Endothelial cell (in vitro differentiated cells): ENCODE data around the gene DYSF. TPM values are rescaled to one million over a fixed set of nuclear protein-coding genes. Genes with fewer than 3 reads are reported as not detected.

Experiments
- DNase-seq: peaks from one replicate; pipeline ENCODE4 v3.0.0; 2021; ENCODE audit warnings: low spot score
- H3K27ac Mint-ChIP-seq: one replicate; pipeline ENCODE4 v1.8.0; 2021; ENCODE audit warnings: mixed read lengths, inconsistent platforms; ENCODE audit not compliant: unreplicated experiment
- H3K27me3 Mint-ChIP-seq: one replicate; pipeline ENCODE4 v1.8.0; 2021; ENCODE audit warnings: mild to moderate bottlenecking, moderate library complexity, mixed read lengths, inconsistent platforms; ENCODE audit not compliant: unreplicated experiment
- H3K36me3 Mint-ChIP-seq: one replicate; pipeline ENCODE4 v1.8.0; 2021; ENCODE audit warnings: mild to moderate bottlenecking, low read depth, mixed read lengths, inconsistent platforms; ENCODE audit not compliant: unreplicated experiment
- H3K4me1 Mint-ChIP-seq: one replicate; pipeline ENCODE4 v1.8.0; 2021; ENCODE audit warnings: mild to moderate bottlenecking, mixed read lengths, inconsistent platforms; ENCODE audit not compliant: unreplicated experiment
- H3K4me3 Mint-ChIP-seq: one replicate; pipeline ENCODE4 v1.8.0; 2021; ENCODE audit warnings: mild to moderate bottlenecking, mixed read lengths, inconsistent platforms; ENCODE audit not compliant: unreplicated experiment
- H3K9me3 Mint-ChIP-seq: one replicate; pipeline ENCODE4 v1.8.0; 2021; ENCODE audit warnings: mixed read lengths, inconsistent platforms; ENCODE audit not compliant: unreplicated experiment
- CTCF ChIP-seq: fragments of 200-600 bp; sonication (generic); IDR thresholded peaks from one replicate; pipeline ENCODE4 v1.5.0; 2021; ENCODE audit warnings: antibody characterized with exemption; ENCODE audit not compliant: unreplicated experiment
- total RNA-seq: library from RNA; stranded (reverse); fragmentation: NEBNext Ultra II Directional; extraction: Animal tissue kit (Norgen Biotek cat#: 25700); gene quantifications from one replicate; pipeline ENCODE4 v1.2.1, GENCODE V29; 2021; ENCODE audit not compliant: unreplicated experiment

DYSF gene
- total RNA-seq, 1 donor from 2014 or later: 566 TPM

- Mint-ChIP-seq H3K9me3 (no peaks in the 10 kb centered on the region), H3K4me3 (no peak overlapping the region), H3K27ac (peak overlapping the region; percentile 98), H3K27me3 (peaks cover 30% of the 10 kb centered on the region), H3K36me3 (peaks cover 24% of the 10 kb centered on the region), H3K4me1 (peaks cover 88% of the 10 kb centered on the region)
- DNase-seq: no peak
- TF ChIP-seq CTCF: no peak
Measured at GRCh38 chr2:71456617-71457016, 3.3 kb downstream of the DYSF start.

GRCh38 chr2:71457123-71457915 lies 4.0 kb downstream of the DYSF start:
- Mint-ChIP-seq H3K36me3 (peaks cover 24% of the 10 kb centered on the region), H3K27ac (peak overlapping the region; percentile 57), H3K9me3 (no peaks in the 10 kb centered on the region), H3K27me3 (peaks cover 30% of the 10 kb centered on the region), H3K4me3 (peak overlapping the region; percentile 65), H3K4me1 (peaks cover 81% of the 10 kb centered on the region)
- no peak for DNase-seq
- TF ChIP-seq CTCF: no peak

- Mint-ChIP-seq H3K36me3 (peaks cover 24% of the 10 kb centered on the region), H3K27me3 (peaks cover 30% of the 10 kb centered on the region), H3K9me3 (no peaks in the 10 kb centered on the region), H3K27ac (peak overlapping the region; percentile 57), H3K4me3 (peak overlapping the region; percentile 65), H3K4me1 (peaks cover 75% of the 10 kb centered on the region)
- TF ChIP-seq CTCF: no peak
- DNase-seq: no peak
Measured at GRCh38 chr2:71457923-71458322, 4.6 kb downstream of the DYSF start.

GRCh38 chr2:71458413-71459083 lies 5.2 kb downstream of the DYSF start:
- no peak for DNase-seq
- H3K27ac Mint-ChIP-seq: peak overlapping the region; percentile 68
- peaks cover 30% of the 10 kb centered on the region for H3K27me3 Mint-ChIP-seq
- H3K4me3 Mint-ChIP-seq: peak overlapping the region; percentile 67
- peaks cover 71% of the 10 kb centered on the region for H3K4me1 Mint-ChIP-seq
- TF ChIP-seq CTCF: no peak
- H3K9me3 Mint-ChIP-seq: no peaks in the 10 kb centered on the region
- H3K36me3 Mint-ChIP-seq: peaks cover 24% of the 10 kb centered on the region

- Mint-ChIP-seq H3K9me3 (no peaks in the 10 kb centered on the region), H3K4me1 (peaks cover 71% of the 10 kb centered on the region), H3K4me3 (peak overlapping the region; percentile 67), H3K27ac (peak overlapping the region; percentile 61), H3K36me3 (peaks cover 24% of the 10 kb centered on the region), H3K27me3 (peaks cover 29% of the 10 kb centered on the region)
- DNase-seq: no peak
- TF ChIP-seq CTCF: no peak
Measured at GRCh38 chr2:71459084-71459431, 5.7 kb downstream of the DYSF start.
